HG02571 (cell line): ENCODE data around the gene MCRIP1.

Experiments
- ATAC-seq: cut with Tn5 transposase; IDR thresholded peaks from one replicate; pipeline ENCODE4 v1.9.1; 2021; ENCODE audit warnings: mild to moderate bottlenecking, moderate library complexity; ENCODE audit not compliant: unreplicated experiment

The MCRIP1 gene

GRCh38 chr17:81833160-81833920, at the start of gene MCRIP1:
Gene MCRIP1 (minus strand): TSS chr17:81833291. CDS start chr17:81824506, 8,785 bp downstream.
- ATAC-seq: peak; percentile 73

GRCh38 chr17:81879121-81879520, 46.0 kb upstream of the MCRIP1 start:
- ATAC-seq: no peak

- no peak for ATAC-seq
These were observed 45.2 kb upstream of the MCRIP1 start for GRCh38 chr17:81878294-81878693.

- ATAC-seq: no peak
These were observed 44.5 kb upstream of the MCRIP1 start for GRCh38 chr17:81877569-81877968.

GRCh38 chr17:81871387-81872230, 38.5 kb upstream of the MCRIP1 start:
- peak; percentile 53 for ATAC-seq

- peak; percentile 24 for ATAC-seq
These were observed 37.9 kb upstream of the MCRIP1 start, which contains the start of gene ARHGDIA for GRCh38 chr17:81870981-81871386. Gene ARHGDIA (minus strand): TSS chr17:81871337. CDS start chr17:81869930, 1,407 bp downstream.

GRCh38 chr17:81870131-81870980, 37.3 kb upstream of the MCRIP1 start:
- ATAC-seq: no peak

- ATAC-seq: no peak
These were observed 36.4 kb upstream of the MCRIP1 start for GRCh38 chr17:81869221-81870130.

GRCh38 chr17:81868674-81869220, 35.7 kb upstream of the MCRIP1 start:
- ATAC-seq: no peak

GRCh38 chr17:81867991-81868673, 35.0 kb upstream of the MCRIP1 start:
- ATAC-seq: no peak

- no peak for ATAC-seq
These were observed 34.3 kb upstream of the MCRIP1 start for GRCh38 chr17:81867170-81867990.

GRCh38 chr17:81866440-81867169, 33.5 kb upstream of the MCRIP1 start:
- no peak for ATAC-seq

- ATAC-seq: no peak
These were observed 32.8 kb upstream of the MCRIP1 start for GRCh38 chr17:81865733-81866439.

- no peak for ATAC-seq
These were observed 32.3 kb upstream of the MCRIP1 start for GRCh38 chr17:81865358-81865732.

GRCh38 chr17:81863833-81864768, 31.0 kb upstream of the MCRIP1 start:
- no peak for ATAC-seq
